Jurkat, Clone E6-1 (cell line): Measurements from ENCODE around the gene GATA5.
"Not testable (repeated sequence)": the region's sequence is repeated elsewhere in the genome, so short reads cannot be mapped to it uniquely, and the experiment has no call there.

Experiments used
- DNase-seq: peaks from one replicate; pipeline ENCODE4 v3.0.0-alpha.2; 2011; ENCODE audit warnings: low read depth, low spot score
- H3K4me3 ChIP-seq: 2 replicates; pipeline ENCODE4 v1.5.1; 2011; ENCODE audit warnings: mild to moderate bottlenecking, low read length, control low read depth, moderate library complexity

Gene GATA5

DNA sequence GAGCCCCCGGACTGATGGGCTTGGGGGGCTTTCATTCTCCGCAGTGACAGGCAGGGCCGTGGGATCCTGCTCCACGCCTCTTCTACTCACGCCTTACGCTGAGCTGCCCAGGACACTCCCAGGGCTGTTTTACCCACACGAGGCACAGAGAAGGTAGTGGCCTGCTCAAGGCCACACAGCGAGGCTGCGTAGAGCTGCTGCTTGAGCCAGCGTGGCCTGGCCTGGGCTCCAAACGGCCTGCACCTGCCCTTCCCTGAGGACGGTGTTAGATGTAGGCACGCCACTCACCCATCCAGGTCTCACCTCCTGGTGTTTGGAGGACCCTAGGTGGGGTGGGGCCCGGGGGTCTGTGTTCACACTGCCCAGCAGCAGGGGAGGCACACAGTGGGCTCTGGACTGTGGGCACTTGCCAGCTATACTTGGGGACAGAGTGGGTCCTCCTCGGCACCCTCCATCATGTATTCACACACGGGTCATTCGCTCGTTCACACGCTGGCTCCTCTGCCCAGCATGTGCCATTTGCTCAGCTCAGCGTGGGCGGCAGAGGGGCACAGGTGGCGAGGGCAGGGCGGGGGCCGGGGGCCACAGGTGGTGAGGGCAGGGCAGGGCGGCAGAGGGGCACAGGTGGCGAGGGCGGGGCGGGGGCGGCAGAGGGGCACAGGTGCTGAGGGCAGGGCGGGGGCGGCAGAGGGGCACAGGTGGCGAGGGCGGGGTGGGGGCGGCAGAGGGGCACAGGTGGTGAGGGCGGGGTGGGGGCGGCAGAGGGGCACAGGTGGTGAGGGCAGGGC lies 30.0 kb downstream of the GATA5 start:
- no peak for DNase-seq
- H3K4me3 ChIP-seq: no peak overlapping the region

DNA sequence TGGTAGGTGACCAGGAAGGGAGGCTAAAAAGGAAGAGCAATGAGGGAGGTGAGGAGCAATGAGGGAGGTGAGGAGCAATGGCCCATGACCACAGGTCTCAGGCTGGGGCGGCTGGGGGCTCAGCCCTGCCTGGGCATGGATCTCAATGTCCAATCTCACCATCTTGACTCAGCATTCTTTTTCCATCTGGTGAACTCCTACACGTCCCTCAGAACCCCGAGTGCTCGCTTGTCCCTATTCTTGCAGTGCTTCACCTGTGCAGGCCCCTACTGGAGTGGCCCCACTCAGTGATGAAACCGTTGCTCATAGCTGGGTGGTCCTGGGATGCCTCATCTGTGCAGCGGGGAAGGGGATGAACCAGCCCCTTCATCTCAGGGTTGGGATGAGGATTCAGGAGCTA lies 31.5 kb downstream of the GATA5 start:
- no peak overlapping the region for H3K4me3 ChIP-seq
- DNase-seq: no peak

GRCh38 chr20:62441987-62442539 lies 33.7 kb downstream of the GATA5 start:
- DNase-seq: no peak
- H3K4me3 ChIP-seq: no peak overlapping the region

DNA sequence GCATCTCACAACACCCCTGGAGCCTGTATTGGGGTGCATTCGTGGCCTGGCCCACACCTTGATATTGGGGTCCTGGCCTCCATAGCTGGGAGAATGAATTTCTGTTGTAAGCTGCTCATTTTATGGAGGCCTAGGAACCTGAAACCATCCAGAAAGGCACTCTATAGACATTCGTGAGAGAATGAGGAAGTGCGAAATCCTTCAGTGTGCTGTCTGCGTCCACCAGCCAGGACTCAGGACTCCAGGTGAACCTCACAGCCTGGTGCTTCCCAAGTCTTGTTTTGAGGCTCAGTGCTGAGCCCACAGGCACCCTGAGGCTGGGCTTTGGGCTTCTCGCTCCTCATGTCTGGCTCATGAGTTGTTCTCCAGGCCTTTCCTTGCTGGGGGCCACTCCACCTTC lies 36.6 kb downstream of the GATA5 start:
- DNase-seq: no peak

DNA sequence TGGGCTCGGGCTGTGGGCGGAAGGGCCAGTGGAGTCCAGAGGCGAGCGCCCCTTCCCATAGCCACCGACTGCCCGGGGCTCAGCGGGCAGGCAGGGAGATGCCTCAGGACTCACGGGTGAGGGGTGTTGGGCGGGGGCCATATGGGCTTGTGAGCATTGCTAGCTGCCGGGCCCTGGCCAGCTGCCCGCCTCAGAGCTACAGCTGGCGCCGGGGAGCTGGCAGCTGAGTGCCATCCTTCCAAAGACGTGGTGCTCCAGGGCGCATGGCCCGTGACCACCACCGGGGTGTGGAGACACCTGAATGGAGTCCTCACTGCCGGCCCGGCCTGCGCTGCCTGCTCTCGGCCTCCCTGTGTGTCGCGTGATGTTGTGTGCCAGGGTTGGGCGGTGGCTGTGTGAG lies 37.9 kb downstream of the GATA5 start:
- no peak overlapping the region for H3K4me3 ChIP-seq
- no peak for DNase-seq

More for the DNA sequence above, 36.6 kb downstream of the GATA5 start:
- no peak overlapping the region for H3K4me3 ChIP-seq

DNA sequence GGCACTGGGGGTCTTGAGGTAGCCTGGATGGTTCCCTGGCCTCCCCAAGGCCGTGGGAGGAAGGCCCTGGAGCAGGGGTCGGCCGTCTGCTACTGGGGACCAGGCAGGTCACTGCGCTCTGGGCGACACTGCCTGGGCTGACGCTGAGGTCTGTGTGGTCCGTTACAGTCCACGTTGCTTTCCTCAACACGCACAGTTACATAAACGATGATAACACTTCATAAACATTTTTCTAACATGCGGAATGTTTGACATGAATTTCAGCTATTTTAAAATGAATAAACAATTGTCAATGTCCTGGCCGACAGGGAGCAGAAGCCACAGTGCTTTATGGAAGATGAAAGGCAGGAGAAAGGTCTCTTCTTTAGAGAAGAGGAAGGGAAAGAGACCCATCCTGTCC lies 38.3 kb downstream of the GATA5 start:
- no peak for DNase-seq
- H3K4me3 ChIP-seq: no peak overlapping the region

- DNase-seq: no peak
- no peak overlapping the region for H3K4me3 ChIP-seq
Observed at GRCh38 chr20:62436692-62437091, 39.1 kb downstream of the GATA5 start.

DNA sequence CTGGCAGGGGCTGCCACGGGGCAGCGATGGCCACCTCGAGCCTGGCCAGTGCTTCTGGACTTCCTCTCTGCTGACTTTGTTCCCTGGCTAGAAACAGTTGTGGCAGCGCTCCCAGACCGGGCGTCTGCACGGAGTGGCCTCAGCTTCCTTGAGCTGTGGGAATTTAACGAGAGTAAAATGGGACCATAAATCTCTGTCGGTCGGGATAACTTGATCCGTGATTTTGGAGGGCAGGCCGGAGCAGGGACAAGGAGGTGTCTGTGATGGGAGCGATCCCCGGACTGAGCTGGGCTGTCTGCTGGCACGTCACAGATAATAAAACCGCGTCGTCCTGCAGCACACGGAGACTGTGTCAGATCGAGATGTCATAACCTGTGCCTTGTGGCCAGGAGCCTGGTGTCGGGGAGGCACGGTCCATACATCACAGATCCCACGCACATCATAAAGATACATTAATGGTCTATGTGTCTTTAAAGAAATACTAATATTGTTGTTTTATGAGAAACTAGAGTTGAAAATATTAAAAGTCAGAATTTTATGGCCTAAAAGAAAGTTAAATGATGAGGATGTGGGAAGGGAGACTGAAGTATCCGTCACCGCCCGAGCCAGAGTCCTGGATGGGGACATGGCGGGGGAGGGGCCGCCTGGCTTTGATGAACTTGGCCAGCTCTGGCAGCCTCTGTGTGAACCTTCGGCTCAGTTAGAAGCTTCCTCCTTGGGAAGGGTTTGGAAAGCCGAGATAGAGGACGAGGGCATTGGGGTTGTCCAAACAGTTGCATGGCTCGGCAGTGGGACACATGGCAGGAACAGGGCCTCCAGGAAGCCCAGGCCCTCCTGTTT lies 41.9 kb downstream of the GATA5 start:
- no peak for DNase-seq
- no peak overlapping the region for H3K4me3 ChIP-seq

DNA sequence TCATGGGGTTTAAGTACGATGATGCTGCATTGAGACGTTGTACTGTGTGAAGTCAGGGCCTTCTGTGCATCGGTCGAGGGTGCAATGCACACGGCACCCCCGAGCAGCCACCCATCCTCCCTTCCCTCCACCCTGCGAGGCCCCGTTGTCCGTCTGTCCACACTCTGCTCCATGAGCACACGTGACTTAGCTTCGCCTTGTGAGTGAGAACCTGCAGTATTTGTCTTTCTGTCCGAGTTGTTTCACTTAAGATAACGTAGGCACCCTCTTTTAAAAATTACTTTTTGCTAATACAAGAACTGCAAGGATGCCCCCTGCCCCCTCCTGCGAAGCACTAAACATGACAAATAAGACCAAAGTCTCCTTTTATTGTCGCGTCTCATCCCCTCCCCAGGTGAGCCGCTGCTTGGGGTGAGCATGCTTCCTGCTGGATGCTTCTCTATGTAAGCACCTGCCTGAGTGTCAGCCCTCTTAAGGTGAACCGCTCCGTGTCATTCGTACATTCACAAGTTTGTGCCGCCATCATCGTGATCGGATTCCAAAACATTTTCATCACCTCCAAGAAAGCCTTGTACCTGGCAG lies 44.8 kb downstream of the GATA5 start:
- no peak overlapping the region for H3K4me3 ChIP-seq
- DNase-seq: no peak

GRCh38 chr20:62430311-62430853 lies 45.4 kb downstream of the GATA5 start:
- DNase-seq: no peak
- no peak overlapping the region for H3K4me3 ChIP-seq

DNA sequence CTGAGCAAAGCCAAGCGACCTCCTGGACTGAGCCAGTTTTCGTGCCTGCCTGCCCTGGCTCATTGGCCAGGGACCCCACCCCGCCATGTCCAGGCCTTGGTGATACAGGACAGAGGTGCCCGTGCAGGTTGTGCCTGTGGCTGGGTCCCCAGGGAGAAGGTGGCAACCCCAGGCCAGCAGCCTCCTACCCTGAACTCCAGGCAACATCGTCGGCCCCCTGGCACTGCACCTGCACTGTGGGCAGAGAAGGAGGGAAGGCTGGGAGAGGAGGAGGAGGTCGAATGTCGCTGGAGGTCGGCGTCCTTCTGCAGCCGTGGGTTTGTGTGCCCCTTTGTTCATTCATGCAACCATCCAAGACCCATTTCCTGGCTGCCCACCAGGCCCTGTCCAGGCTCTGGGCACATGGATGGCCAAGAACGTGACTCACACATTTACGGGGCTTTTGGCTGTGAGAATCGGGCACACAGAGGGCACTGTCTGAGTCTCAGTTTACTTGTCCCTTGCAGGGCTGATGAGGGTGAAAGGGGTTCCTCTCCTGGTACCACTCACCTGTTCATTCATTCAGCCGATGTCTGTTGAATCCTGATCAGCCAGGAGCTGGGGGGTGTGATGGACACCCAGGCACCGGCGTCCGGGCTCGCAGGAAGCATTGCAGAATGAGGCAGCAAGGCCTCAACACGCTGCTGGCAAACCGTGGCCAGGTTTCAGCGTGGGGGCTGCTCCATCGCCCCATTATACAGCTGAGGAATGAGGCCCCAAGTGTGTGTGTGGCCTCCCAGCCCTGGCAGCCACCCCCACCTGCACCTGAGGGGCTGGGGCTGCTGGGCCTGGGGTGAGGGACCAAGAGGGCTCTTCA lies 46.1 kb downstream of the GATA5 start:
- no peak for DNase-seq
- no peak overlapping the region for H3K4me3 ChIP-seq

GRCh38 chr20:62428396-62429295 lies 47.1 kb downstream of the GATA5 start:
- no peak for DNase-seq
- H3K4me3 ChIP-seq: no peak overlapping the region

DNA sequence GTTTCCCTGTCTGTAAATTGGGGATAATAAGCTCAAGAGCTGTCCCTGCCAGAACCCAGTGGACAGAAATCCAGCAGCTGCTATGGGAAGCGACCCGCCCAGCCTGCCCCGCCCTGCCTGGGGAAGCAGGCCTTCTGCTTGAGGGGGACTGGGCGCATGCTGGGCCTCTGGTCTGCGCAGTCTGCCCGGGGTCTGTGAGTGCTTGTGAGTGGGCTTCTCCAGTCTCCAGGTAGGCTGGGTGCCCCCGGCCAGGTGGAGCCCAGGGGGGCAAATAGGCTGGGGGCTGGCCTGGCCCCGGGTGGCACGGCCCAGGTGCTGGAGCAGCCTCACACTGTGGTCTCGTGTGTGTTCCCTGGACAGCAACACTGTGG lies 47.8 kb downstream of the GATA5 start:
- no peak overlapping the region for H3K4me3 ChIP-seq
- no peak for DNase-seq

DNA sequence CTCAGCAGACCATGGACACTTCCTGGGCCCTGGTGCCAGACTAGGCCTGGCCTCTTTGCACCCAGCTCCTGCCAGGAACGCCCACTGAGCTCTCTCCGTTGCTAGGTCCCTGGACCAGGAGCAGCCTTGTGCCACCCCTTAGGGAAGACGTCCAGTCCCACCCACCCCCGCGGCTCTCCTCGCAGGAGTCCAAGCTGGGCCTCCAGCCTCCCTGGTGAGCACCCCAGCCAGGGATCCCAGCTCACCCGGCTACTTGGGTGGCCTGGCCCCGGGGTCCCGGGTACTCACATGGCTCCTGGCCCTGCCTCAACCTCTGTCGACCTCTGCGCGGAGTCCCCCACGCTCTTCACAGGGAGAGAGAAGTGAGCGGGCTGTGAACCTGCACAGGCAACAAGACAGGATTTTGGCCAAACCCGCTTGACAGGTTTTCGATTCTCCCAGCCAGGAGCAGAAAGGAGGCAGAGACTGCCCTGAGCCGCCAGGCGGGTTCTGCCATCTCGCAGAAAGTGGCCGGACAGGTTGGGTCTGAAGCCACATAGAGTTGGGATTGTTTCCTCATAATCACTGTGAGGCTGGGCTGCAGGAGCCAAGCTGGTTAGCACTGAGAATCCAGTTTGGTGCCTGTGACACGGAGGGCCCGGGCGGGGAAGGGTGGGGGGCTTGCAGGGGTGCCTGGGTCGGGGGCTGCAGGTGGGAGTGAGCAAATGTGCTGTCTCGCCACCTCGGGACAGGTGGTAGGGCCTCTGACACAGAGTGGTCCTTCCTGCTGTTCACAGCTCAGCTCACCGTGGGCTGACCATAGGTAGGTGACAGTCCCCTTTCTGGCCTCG lies 48.4 kb downstream of the GATA5 start, which contains the start of gene RBBP8NL:
Gene RBBP8NL (minus strand): TSS at position 368 of the 830 bp plus-strand sequence. CDS start 7,892 bp downstream, outside the sequence.
- DNase-seq: no peak

GRCh38 chr20:62426699-62427131 lies 49.1 kb downstream of the GATA5 start:
- no peak for DNase-seq
- no peak overlapping the region for H3K4me3 ChIP-seq

More for the DNA sequence above, 48.4 kb downstream of the GATA5 start, which contains the start of gene RBBP8NL:
- H3K4me3 ChIP-seq: no peak within 1 kb of the TSS

DNA sequence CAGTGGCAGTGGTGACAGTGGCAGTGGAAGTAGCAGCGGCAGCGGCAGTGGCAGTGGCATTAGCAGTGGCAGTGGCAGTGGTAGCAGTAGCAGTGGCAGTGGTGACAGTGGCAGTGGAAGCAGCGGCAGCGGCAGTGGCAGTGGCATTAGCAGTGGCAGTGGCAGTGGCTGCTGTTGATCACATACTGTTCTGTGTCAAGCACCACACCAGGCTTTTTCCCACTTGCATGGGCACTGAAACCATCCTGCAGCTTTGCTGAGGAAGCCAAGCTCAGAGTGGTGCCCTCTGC lies 49.8 kb downstream of the GATA5 start:
- H3K4me3 ChIP-seq, DNase-seq: not testable (repeated sequence)
